Activated CD4-positive, alpha-beta memory T cell treated with anti-CD3 and anti-CD28 coated beads for 36 hours (primary cell): ENCODE results near the gene ENDOV. TPM values are rescaled to one million over a fixed set of nuclear protein-coding genes. Genes with fewer than 3 reads are reported as not detected.
"Not testable (repeated sequence)": the region's sequence is repeated elsewhere in the genome, so short reads cannot be mapped to it uniquely, and the experiment has no call there.

ENCODE experiments used
- CTCF ChIA-PET: fragments of 350-600 bp; sonication (Branson Sonifier 250); formaldehyde crosslinking; loops from one replicate; lab custom pipeline; 2021; ENCODE audit warnings: antibody characterized with exemption, inconsistent platforms; lab: Charles Lee
- POLR2A ChIA-PET: fragments of 350-600 bp; sonication (Branson Sonifier 250); formaldehyde crosslinking; loops from one replicate; lab custom pipeline; 2021; ENCODE audit warnings: antibody characterized with exemption; lab: Charles Lee
- DNase-seq: peaks from one replicate; pipeline ENCODE4 v3.0.0-alpha.2; 2020
- H3K27ac Mint-ChIP-seq: one replicate; pipeline ENCODE4 v1.8.0; 2021; ENCODE audit warnings: mixed read lengths
- H3K27me3 Mint-ChIP-seq: one replicate; pipeline ENCODE4 v1.8.0; 2021; ENCODE audit warnings: mixed read lengths
- H3K36me3 Mint-ChIP-seq: one replicate; pipeline ENCODE4 v1.8.0; 2021; ENCODE audit warnings: mixed read lengths
- H3K4me1 Mint-ChIP-seq: one replicate; pipeline ENCODE4 v1.8.0; 2021; ENCODE audit warnings: low read depth, mixed read lengths
- H3K4me3 Mint-ChIP-seq: one replicate; pipeline ENCODE4 v1.8.0; 2021; ENCODE audit warnings: mild to moderate bottlenecking, mixed read lengths
- H3K9me3 Mint-ChIP-seq: one replicate; pipeline ENCODE4 v1.8.0; 2021; ENCODE audit warnings: mixed read lengths
- intact Hi-C: fragments of 100-400 bp; cut with micrococcal nuclease; formaldehyde crosslinking; loops from one replicate; pipeline ENCODE4 v1.15.1; 2023
- total RNA-seq, 2 experiments: library from RNA; stranded (reverse); gene quantifications; one replicate each; pipeline ENCODE4 v1.2.3, GENCODE V29; 2021

Gene ENDOV
- total RNA-seq, 2 experiments from 2014 or later = 16.1 to 16.3 TPM

DNA sequence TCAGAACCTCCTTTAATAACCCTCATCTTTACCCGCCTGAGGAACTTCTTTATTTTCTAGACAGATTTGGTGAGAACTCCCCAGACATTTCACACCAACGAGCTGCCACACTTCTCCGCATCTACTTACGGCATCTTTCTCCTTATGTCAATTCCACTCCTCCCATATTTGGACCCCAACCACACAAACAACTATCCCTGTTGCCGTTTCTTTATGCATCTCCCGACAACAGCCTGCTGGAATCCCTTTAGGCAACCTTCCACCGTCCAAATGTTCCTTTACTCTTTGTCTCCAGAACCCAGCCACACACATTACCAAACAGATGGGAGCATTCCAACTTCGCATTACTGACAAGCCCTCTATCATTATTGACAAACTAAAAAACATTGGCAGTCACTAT, 8.8 kb upstream of the ENDOV start:
- intact Hi-C loops = no loop called here
- H3K27me3 Mint-ChIP-seq = peaks cover 3% of the 10 kb centered on the region
- no peak overlapping the region for H3K4me3 Mint-ChIP-seq
- POLR2A ChIA-PET = no interaction called here
- H3K27ac Mint-ChIP-seq = no peak overlapping the region
- H3K36me3 Mint-ChIP-seq = no peaks in the 10 kb centered on the region
- H3K9me3 Mint-ChIP-seq = no peaks in the 10 kb centered on the region
- peaks cover 6% of the 10 kb centered on the region for H3K4me1 Mint-ChIP-seq
- CTCF ChIA-PET = no interaction called here
- no peak for DNase-seq

DNA sequence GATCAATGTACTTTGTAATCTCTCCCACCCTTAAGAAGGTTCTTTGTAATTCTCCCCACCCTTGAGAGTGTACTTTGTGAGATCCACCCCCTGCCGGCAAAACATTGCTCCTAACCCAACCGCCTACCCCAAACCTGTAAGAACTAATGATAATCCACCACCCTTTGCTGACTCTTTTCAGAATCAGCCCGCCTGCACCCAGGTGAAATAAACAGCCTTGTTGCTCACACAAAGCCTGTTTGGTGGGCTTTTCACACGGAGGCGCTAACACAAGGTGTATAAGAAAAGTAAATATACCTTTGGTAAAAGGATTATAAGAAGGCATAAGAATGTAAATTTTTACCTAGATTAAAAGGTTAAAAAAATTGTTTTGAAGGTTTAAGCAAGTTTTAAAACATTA, 7.0 kb upstream of the ENDOV start:
- H3K9me3 Mint-ChIP-seq, H3K4me3 Mint-ChIP-seq, H3K36me3 Mint-ChIP-seq, intact Hi-C loops, H3K27me3 Mint-ChIP-seq, DNase-seq, POLR2A ChIA-PET, H3K4me1 Mint-ChIP-seq, CTCF ChIA-PET, H3K27ac Mint-ChIP-seq: not testable (repeated sequence)

DNA sequence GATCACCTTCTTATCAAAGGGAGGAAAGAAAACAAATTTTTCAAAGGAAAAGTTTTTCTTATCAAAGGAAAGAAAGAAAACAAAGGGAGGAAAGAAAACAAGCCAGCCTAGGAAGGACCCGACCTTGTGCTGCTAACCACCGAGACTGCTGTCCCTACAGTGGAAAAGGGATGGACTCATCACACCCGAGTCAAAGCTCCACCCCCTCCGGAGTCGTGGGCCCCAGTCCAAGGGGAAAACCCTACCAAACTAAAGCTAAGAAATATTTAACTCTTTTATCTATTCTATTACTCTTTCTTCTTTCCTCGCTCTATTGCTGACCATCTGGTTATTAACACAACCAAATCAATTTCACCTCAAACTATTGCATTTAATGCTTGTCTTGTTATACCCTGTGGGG, 6.1 kb upstream of the ENDOV start:
- H3K36me3 Mint-ChIP-seq = no peaks in the 10 kb centered on the region
- H3K4me3 Mint-ChIP-seq = no peak overlapping the region
- ChIA-PET POLR2A (no interaction called here), CTCF (no interaction called here)
- H3K27ac Mint-ChIP-seq = no peak overlapping the region
- intact Hi-C loops = no loop called here
- no peaks in the 10 kb centered on the region for H3K9me3 Mint-ChIP-seq
- peaks cover 6% of the 10 kb centered on the region for H3K4me1 Mint-ChIP-seq
- DNase-seq = peak; percentile 33
- peaks cover 9% of the 10 kb centered on the region for H3K27me3 Mint-ChIP-seq

DNA sequence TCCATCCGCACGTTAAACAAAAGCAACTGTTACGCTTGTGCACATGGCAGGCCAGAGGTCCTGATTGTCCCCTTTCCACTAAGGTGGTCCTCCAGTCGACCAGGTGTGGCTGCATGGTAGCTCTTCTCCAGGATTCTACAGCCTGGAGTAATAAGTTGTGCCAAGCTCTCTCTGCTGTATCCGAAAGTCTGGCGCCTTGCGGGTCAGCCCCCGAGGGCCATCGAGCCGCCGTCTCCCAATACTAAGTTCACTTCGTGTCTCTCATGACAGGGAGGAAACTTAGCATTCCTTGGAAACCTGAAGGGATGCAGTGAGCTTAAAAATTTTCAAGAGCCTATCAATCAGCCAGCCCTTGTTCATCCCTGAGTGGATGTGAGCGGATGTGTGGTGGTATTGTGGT, 5.3 kb upstream of the ENDOV start:
- intact Hi-C loops = no loop called here
- ChIA-PET CTCF (no interaction called here), POLR2A (no interaction called here)
- Mint-ChIP-seq H3K4me3 (no peak overlapping the region), H3K4me1 (peaks cover 14% of the 10 kb centered on the region), H3K27ac (no peak overlapping the region), H3K9me3 (no peaks in the 10 kb centered on the region), H3K27me3 (peaks cover 14% of the 10 kb centered on the region), H3K36me3 (no peaks in the 10 kb centered on the region)
- DNase-seq = no peak

DNA sequence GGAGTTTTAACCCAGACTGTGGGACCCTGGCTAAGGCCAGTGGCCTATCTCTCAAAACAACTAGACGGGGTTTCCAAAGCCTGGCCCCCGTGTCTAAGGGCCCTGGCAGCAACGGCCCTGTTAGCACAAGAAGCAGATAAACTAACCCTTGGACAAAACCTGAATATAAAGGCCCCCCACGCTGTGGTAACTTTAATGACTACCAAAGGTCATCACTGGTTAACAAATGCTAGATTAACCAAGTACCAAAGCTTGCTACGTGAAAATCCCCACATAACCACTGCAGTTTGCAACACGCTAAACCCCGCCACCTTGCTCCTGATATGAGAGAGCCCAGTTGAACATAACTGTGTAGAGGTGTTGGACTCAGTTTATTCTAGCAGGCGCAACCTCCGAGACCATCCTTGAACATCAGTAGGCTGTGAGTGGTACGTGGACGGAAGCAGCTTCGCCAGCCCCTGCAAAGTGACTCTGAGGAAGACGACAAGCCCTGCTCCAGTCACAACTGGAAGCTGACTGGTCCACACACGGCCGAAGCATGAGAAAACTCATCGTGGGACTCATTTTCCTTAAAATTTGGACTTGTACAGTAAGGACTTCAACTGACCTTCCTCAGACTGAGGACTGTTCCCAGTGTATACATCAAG, 4.4 kb upstream of the ENDOV start:
- H3K36me3 Mint-ChIP-seq, DNase-seq, CTCF ChIA-PET, POLR2A ChIA-PET, H3K9me3 Mint-ChIP-seq, intact Hi-C loops, H3K27ac Mint-ChIP-seq, H3K4me3 Mint-ChIP-seq: not testable (repeated sequence)
- peaks cover 14% of the 10 kb centered on the region for H3K27me3 Mint-ChIP-seq
- peaks cover 15% of the 10 kb centered on the region for H3K4me1 Mint-ChIP-seq

DNA sequence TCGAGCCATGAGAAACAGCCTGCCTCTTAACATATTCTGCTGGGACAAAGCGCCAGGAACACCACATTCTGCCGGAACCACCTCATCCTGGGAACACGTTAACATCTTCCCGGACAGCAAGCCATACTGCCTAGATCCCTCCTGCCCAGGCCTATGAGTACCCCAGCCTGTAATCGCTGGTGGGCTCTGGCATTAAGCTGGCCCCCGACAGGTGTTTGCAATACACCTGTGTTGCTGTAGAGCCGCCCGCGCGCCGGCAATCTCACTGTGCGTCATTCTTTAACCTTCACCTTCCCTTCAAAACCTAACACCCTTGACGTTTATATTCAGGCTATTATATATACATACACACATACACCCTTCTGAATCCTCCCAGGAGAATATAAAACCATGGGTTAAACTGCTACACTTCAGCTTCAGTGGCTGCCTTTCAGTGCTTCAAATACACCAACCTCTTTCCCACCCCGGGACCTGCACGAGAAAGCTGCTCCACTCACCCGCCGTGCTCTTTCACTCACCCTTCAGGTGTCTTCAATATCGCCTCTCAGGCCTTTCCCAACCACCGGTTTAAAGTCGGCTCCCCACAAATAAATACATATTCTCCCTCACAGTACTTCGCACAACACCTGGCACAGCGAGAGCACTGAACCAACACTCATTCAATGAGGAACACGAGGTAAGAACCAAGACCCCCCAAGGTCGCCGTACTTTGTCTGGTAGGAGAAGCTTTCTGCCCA, 1.0 kb upstream of the ENDOV start:
- POLR2A ChIA-PET = interaction anchor here (0.9 to 1.0 kb wide), 2 partner anchors 12 to 135 kb away, joined by 3 read pairs; no protein-coding TSS in a partner anchor
- peaks cover 12% of the 10 kb centered on the region for H3K27me3 Mint-ChIP-seq
- peak overlapping the region; percentile 82 for H3K4me3 Mint-ChIP-seq
- H3K36me3 Mint-ChIP-seq = no peaks in the 10 kb centered on the region
- no peak for DNase-seq
- CTCF ChIA-PET = interaction anchor here (0.9 to 1.9 kb wide), 2 partner anchors 487 to 610 kb away, joined by 3 read pairs; no protein-coding TSS in a partner anchor
- no peak overlapping the region for H3K27ac Mint-ChIP-seq
- peaks cover 22% of the 10 kb centered on the region for H3K4me1 Mint-ChIP-seq
- H3K9me3 Mint-ChIP-seq = no peaks in the 10 kb centered on the region
- intact Hi-C loops = loop anchor here (1.0 kb wide), 1 partner anchor 267 kb away; the partner anchor contains the start of gene EIF4A3

DNA sequence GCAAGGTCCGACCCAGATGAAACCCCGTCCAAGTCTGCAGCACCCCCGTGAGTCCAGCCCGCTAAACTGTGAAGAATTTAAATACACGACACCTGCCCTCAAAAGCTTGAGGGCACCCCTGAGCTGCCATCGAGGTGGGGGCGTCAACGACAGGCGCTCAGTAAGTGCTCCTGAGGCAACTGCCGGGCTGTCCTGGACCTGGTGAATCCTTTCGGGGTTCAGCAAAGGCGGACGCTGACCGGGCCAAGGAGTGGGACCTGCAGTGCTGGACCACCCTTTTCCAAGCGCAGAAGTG, 512 bp upstream of the ENDOV start:
- H3K9me3 Mint-ChIP-seq = no peaks in the 10 kb centered on the region
- DNase-seq = peak; percentile 18
- H3K4me1 Mint-ChIP-seq = peaks cover 20% of the 10 kb centered on the region
- peaks cover 10% of the 10 kb centered on the region for H3K27me3 Mint-ChIP-seq
- intact Hi-C loops = loop anchor here (1.0 kb wide), 1 partner anchor 267 kb away; the partner anchor contains the start of gene EIF4A3
- ChIA-PET POLR2A (interaction anchor here (0.9 to 1.0 kb wide), 2 partner anchors 13 to 135 kb away, joined by 3 read pairs; no protein-coding TSS in a partner anchor), CTCF (interaction anchor here (0.9 kb wide), 1 partner anchor 487 kb away, joined by 3 read pairs; no protein-coding TSS in a partner anchor)
- H3K36me3 Mint-ChIP-seq = no peaks in the 10 kb centered on the region
- H3K4me3 Mint-ChIP-seq = peak overlapping the region; percentile 82
- H3K27ac Mint-ChIP-seq = no peak overlapping the region

DNA sequence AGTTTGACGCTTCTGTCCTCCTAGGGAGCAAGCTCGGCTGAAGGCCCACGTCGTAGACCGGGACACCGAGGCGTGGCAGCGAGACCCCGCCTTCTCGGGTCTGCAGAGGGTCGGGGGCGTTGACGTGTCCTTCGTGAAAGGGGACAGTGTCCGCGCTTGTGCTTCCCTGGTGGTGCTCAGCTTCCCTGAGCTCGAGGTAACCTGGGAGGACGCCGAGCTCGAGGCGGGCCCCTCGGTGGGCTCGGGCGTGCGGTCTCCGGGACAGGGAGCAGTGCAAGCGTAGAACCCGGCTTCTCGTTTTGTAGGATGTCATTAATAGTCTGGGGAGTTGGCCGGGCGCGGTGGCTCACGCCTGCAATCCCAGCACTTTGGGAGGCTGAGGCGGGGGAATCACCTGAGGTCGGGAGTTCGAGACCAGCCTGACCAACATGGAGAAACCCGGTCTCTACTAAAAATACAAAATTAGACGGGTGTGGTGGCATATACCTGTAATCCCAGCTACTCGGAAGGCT, 715 bp downstream of the ENDOV start:
- H3K4me1 Mint-ChIP-seq = peaks cover 20% of the 10 kb centered on the region

DNA sequence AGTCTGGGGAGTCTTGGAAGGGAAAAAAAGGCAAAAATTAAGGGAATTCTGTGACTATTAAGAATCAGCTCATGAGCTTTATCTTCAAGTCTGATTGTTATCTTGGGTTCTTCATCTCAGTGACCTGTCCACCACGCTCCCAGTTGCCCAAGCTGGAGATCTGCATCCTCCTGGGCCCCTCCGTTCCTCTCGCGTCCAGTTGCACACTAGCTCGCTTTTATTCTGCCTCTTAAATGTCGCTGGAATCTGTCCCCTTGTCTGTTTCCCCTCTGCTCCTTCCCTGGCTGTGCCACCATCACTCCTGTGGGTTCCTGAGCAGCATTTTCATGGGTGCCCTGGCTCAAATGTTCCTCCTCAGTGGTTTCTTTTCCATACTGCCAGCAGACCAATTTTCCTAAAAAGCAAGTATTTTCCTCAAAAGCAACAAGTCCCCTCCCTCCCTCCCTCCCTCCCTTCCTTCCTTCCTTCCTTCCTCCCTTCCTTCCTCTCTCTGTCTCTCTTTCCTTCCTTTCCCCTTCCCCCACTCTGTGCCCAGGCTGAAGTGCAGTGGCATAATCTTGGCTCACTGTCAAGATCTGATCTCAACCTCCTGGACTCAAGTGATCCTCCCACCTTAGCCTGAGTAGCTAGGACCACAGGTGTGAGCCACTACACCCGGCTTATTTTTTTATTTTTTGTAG, 1.4 kb downstream of the ENDOV start:
- ChIA-PET POLR2A (no interaction called here), CTCF (interaction anchor here (0.7 to 2.1 kb wide), 2 partner anchors 11 to 315 kb away, joined by 4 to 8 read pairs; partner anchors contain the start of gene GAA)
- H3K36me3 Mint-ChIP-seq = no peaks in the 10 kb centered on the region
- H3K27me3 Mint-ChIP-seq = peaks cover 10% of the 10 kb centered on the region
- H3K9me3 Mint-ChIP-seq = no peaks in the 10 kb centered on the region
- peak overlapping the region; percentile 82 for H3K4me3 Mint-ChIP-seq
- intact Hi-C loops = no loop called here
- no peak for DNase-seq
- H3K27ac Mint-ChIP-seq = no peak overlapping the region
- peaks cover 20% of the 10 kb centered on the region for H3K4me1 Mint-ChIP-seq

More for the DNA sequence above, 715 bp downstream of the ENDOV start:
- ChIA-PET POLR2A (no interaction called here), CTCF (interaction anchor here (0.7 to 2.1 kb wide), 2 partner anchors 12 to 314 kb away, joined by 4 to 8 read pairs; partner anchors contain the start of gene GAA)
- Mint-ChIP-seq H3K9me3 (no peaks in the 10 kb centered on the region), H3K36me3 (no peaks in the 10 kb centered on the region), H3K4me3 (peak overlapping the region; percentile 82), H3K27ac (peak overlapping the region; percentile 57), H3K27me3 (peaks cover 10% of the 10 kb centered on the region)
- no peak for DNase-seq
- intact Hi-C loops = no loop called here

DNA sequence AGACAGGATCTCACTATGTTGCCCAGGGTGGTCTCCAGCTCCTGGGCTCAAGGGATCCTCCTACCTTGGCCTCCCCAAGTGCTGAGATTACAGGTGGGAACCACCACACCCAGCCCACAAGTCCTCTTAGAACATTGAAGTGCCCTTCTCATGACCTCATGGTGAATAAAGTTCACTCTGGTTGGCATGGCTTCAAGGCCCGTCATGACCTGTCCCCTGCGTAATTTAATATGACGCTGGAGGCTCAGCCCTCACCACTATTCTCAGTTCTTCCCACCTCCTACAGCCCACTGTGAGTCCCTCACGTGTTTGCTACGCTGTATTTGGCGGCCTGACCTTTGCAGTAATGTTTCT, 1.9 kb downstream of the ENDOV start:
- Mint-ChIP-seq H3K27ac (no peak overlapping the region), H3K4me3 (peak overlapping the region; percentile 82), H3K4me1 (peaks cover 20% of the 10 kb centered on the region), H3K27me3 (peaks cover 10% of the 10 kb centered on the region), H3K9me3 (no peaks in the 10 kb centered on the region), H3K36me3 (no peaks in the 10 kb centered on the region)
- intact Hi-C loops = no loop called here
- ChIA-PET POLR2A (no interaction called here), CTCF (interaction anchor here (2.1 kb wide), 1 partner anchor 11 kb away, joined by 8 read pairs; no protein-coding TSS in a partner anchor)
- no peak for DNase-seq

DNA sequence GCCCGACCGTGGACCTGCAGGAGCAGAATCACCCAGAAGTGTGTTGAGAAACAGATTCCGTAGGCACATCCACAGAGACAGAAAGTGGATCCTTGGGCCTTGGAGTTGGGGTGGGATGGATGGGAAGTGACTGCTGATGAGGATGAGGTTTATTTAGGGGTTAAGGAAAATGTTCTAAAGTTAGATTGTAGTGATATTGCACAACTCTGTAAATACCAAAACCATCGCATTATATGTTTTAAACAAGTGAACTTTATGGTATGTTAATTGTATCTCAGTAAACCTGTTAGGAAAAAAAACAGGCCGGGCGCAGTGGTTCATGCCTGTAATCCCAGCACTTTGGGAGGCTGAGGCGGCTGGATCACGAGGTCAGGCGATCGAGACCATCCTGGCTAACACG, 3.6 kb downstream of the ENDOV start:
- ChIA-PET CTCF (interaction anchor here (1.4 kb wide), 1 partner anchor 481 kb away, joined by 4 read pairs; no protein-coding TSS in a partner anchor), POLR2A (no interaction called here)
- Mint-ChIP-seq H3K9me3 (no peaks in the 10 kb centered on the region), H3K4me3 (no peak overlapping the region), H3K27ac (no peak overlapping the region), H3K4me1 (peaks cover 20% of the 10 kb centered on the region), H3K27me3 (peaks cover 5% of the 10 kb centered on the region), H3K36me3 (no peaks in the 10 kb centered on the region)
- intact Hi-C loops = no loop called here
- DNase-seq = no peak

DNA sequence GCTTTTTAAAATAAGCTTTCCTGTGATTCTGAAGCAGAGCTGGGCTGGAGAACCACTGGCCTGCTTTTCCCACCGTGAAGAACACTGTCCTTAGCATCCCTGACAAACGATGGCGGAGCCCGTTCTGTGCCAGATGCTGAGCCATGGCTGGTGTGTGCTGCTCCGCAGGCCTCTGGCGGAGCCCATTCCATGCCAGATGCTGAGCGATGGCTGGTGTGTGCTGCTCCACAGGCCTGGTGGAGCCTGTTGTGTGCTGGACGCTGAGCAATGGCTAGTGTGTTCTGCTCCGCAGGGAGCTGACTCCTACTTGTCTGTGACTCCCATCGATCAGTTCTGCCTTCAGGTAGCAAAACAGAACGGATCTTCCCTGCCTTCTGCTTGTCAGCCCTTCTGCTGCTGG, 4.3 kb downstream of the ENDOV start:
- intact Hi-C loops = no loop called here
- H3K4me3 Mint-ChIP-seq = no peak overlapping the region
- no peak overlapping the region for H3K27ac Mint-ChIP-seq
- no peak for DNase-seq
- no peaks in the 10 kb centered on the region for H3K9me3 Mint-ChIP-seq
- CTCF ChIA-PET = interaction anchor here (1.4 kb wide), 1 partner anchor 480 kb away, joined by 4 read pairs; no protein-coding TSS in a partner anchor
- POLR2A ChIA-PET = no interaction called here
- peaks cover 16% of the 10 kb centered on the region for H3K4me1 Mint-ChIP-seq
- H3K36me3 Mint-ChIP-seq = no peaks in the 10 kb centered on the region
- H3K27me3 Mint-ChIP-seq = peaks cover under 1% of the 10 kb centered on the region
